GM12878 (cell line): ENCODE measurements around the gene SORCS2. TPM values are rescaled to one million over a fixed set of nuclear protein-coding genes. Genes with fewer than 3 reads are reported as not detected.

ENCODE experiments used
- ATAC-seq: fragments of 200-7000 bp; cut with Tn5 transposase; 3 replicates; pipeline ENCODE4 v1.9.1; 2020; ENCODE audit warnings: mild to moderate bottlenecking, moderate library complexity
- BruUV-seq: library from RNA; stranded (reverse); fragments of 400-500 nt; replicated peaks from 2 replicates; lab custom pipeline; 2021; lab: Mats Ljungman, UMichigan
- CTCF ChIA-PET: fragments of 300-600 bp; sonication (Branson Sonifier 250); formaldehyde crosslinking; extraction: SDS; loops from one replicate; lab custom pipeline; 2021; ENCODE audit warnings: inconsistent platforms; lab: Yijun Ruan, JAX
- POLR2A ChIA-PET: fragments of 350-600 bp; formaldehyde crosslinking; extraction: SDS; loops from one replicate; lab custom pipeline; 2021; ENCODE audit warnings: inconsistent platforms; lab: Charles Lee
- RAD21 ChIA-PET: fragments of 300-600 bp; sonication (Branson Sonifier 250); formaldehyde crosslinking; loops from one replicate; lab custom pipeline; 2023; ENCODE audit warnings: antibody characterized with exemption; ENCODE audit not compliant: unreplicated experiment; lab: Charles Lee
- SMC1A ChIA-PET: fragments of 300-600 bp; sonication (Branson Sonifier 250); formaldehyde crosslinking; loops from one replicate; lab custom pipeline; 2023; ENCODE audit not compliant: unreplicated experiment, uncharacterized antibody; lab: Charles Lee
- DNase-seq: peaks from one replicate; pipeline ENCODE4 v3.0.0-alpha.2; 2011; ENCODE audit warnings: low read depth, low spot score
- FAIRE-seq: peaks from 3 replicates; lab custom pipeline; 2011; peaks lifted over from hg19 to GRCh38; lab: Jason Lieb, UNC
- H2AFZ ChIP-seq: 2 replicates; pipeline ENCODE4 v1.6.0; 2011; ENCODE audit warnings: low read depth, low read length, control low read depth; ENCODE audit not compliant: control insufficient read depth
- H3K27ac ChIP-seq: 2 replicates; pipeline ENCODE4 v1.5.1; 2011; ENCODE audit warnings: control low read depth; ENCODE audit not compliant: control insufficient read depth, insufficient read depth
- H3K27me3 ChIP-seq, 2 experiments: replicated peaks in 1 of 2; 2 replicates each; pipeline versions ENCODE4 v1.6.0 to v1.6.1; 2011; ENCODE audit warnings: low read length in 1 of 2; ENCODE audit not compliant: control insufficient read depth in 2 of 2, insufficient read depth in 2 of 2
- H3K36me3 ChIP-seq, 2 experiments: 2 replicates each; pipeline ENCODE4 v1.5.1; 2011; ENCODE audit warnings: low read length in 1 of 2; ENCODE audit not compliant: control insufficient read depth in 2 of 2, insufficient read depth in 2 of 2
- H3K4me1 ChIP-seq: 2 replicates; pipeline ENCODE4 v1.6.1; 2011; ENCODE audit warnings: mild to moderate bottlenecking, low read length, moderate library complexity, mixed read lengths; ENCODE audit not compliant: control insufficient read depth, insufficient read depth
- H3K4me2 ChIP-seq: 2 replicates; pipeline ENCODE4 v1.6.0; 2011; ENCODE audit warnings: control low read depth; ENCODE audit not compliant: control insufficient read depth, insufficient read depth
- H3K4me3 ChIP-seq: fragments of 200-600 bp; sonication (generic); 2 replicates; pipeline ENCODE4 v1.5.1; 2016
- H3K79me2 ChIP-seq: 2 replicates; pipeline ENCODE4 v1.6.0; 2011; ENCODE audit warnings: low read length; ENCODE audit not compliant: control insufficient read depth, insufficient read depth
- H3K9ac ChIP-seq: 2 replicates; pipeline ENCODE4 v1.8.0; 2011; ENCODE audit warnings: low read length, control low read depth, mixed read lengths; ENCODE audit not compliant: control insufficient read depth, insufficient read depth
- H3K9me3 ChIP-seq: replicated peaks from 3 replicates; pipeline ENCODE4 v1.5.1; 2011; ENCODE audit warnings: mild to moderate bottlenecking, low read length; ENCODE audit not compliant: control insufficient read depth, insufficient read depth
- H4K20me1 ChIP-seq: 2 replicates; pipeline ENCODE4 v1.6.0; 2011; ENCODE audit not compliant: control insufficient read depth, insufficient read depth
- GATAD2B ChIP-seq: fragments of 450-650 bp; conservative IDR thresholded peaks from 2 replicates; pipeline ENCODE4 v1.6.1; 2017; ENCODE audit warnings: low read depth, mild to moderate bottlenecking, moderate library complexity
- LARP7 ChIP-seq: fragments of 450-650 bp; IDR thresholded peaks from 2 replicates; pipeline ENCODE4 v1.6.1; 2017; ENCODE audit warnings: mild to moderate bottlenecking
- POLR2A ChIP-seq: IDR thresholded peaks from 2 replicates; pipeline ENCODE4 v1.6.1; 2011; ENCODE audit warnings: low read depth, mild to moderate bottlenecking, low read length
- RCOR1 ChIP-seq: conservative IDR thresholded peaks from 2 replicates; pipeline ENCODE4 v1.6.1; 2012; ENCODE audit warnings: low read depth, low read length, improper control_type of control experiment
- WGBS: methylation state at CpG from one replicate; pipeline ENCODE4 v1.1.6; 2016; ENCODE audit warnings: low lambda C conversion rate; ENCODE audit not compliant: insufficient replicate concordance, insufficient coverage; ENCODE audit errors: missing lambda C conversion rate; 5-methylcytosine and 5-hydroxymethylcytosine counted together
- in situ Hi-C: fragments of 300-500 bp; cut with MboI; formaldehyde crosslinking; loops from 9 replicates; pipeline ENCODE4 v1.14.3; 2018; ENCODE audit warnings: mixed read lengths
- intact Hi-C: fragments of 100-400 bp; cut with micrococcal nuclease; formaldehyde crosslinking; loops from one replicate; pipeline ENCODE4 v1.14.2; 2022; ENCODE audit not compliant: unreplicated experiment
- polyA plus RNA-seq, 11 experiments: library from polyadenylated mRNA; depleted of rRNA in 4 of 11; unstranded in 6 of 11; stranded (reverse) in 5 of 11; fragments of >200 nt; fragmentation: Nextera tagmentation in 4 of 11; fragmentation: Illumina TruSeq in 1 of 11; extraction: Ambion mirVana in 4 of 11; extraction: Trizol in 1 of 11; gene quantifications; 1 replicate in 1 of 11; 2 replicates in 10 of 11; pipeline versions ENCODE4 v1.2.1 to v1.2.3, GENCODE V29; 2011 to 2016; ENCODE audit warnings: inconsistent platforms in 2 of 11, missing spikeins in 2 of 11, low read depth in 1 of 11
- total RNA-seq, 4 experiments: library from RNA; depleted of rRNA in 3 of 4; stranded (reverse); fragments of >200 nt in 3 of 4; fragmentation: Illumina TruSeq in 1 of 4; extraction: Trizol in 1 of 4; gene quantifications; 2 replicates each; pipeline versions ENCODE4 v1.2.1 to v1.2.3, GENCODE V29; 2013 to 2021
- TF ChIP-seq, protein P1 (sequence below): IDR thresholded peaks from 2 replicates; pipeline ENCODE4 v1.6.1; 2011; ENCODE audit warnings: borderline replicate concordance, low read depth, mild to moderate bottlenecking, moderate library complexity, low read length; ENCODE audit not compliant: insufficient read depth, poor library complexity, severe bottlenecking
- TF ChIP-seq, protein P2 (sequence below): fragments of 450-650 bp; IDR thresholded peaks from 2 replicates; pipeline ENCODE4 v1.6.1; 2016; ENCODE audit warnings: mild to moderate bottlenecking, moderate library complexity, borderline replicate concordance

Gene SORCS2
- total and polyA plus RNA-seq, 10 of the 15 experiments (the other 5 are each of a cell fraction or from before 2014, with no cell fraction given) = 0.01 to 0.15 (median 0.05) TPM; not detected in 5

DNA sequence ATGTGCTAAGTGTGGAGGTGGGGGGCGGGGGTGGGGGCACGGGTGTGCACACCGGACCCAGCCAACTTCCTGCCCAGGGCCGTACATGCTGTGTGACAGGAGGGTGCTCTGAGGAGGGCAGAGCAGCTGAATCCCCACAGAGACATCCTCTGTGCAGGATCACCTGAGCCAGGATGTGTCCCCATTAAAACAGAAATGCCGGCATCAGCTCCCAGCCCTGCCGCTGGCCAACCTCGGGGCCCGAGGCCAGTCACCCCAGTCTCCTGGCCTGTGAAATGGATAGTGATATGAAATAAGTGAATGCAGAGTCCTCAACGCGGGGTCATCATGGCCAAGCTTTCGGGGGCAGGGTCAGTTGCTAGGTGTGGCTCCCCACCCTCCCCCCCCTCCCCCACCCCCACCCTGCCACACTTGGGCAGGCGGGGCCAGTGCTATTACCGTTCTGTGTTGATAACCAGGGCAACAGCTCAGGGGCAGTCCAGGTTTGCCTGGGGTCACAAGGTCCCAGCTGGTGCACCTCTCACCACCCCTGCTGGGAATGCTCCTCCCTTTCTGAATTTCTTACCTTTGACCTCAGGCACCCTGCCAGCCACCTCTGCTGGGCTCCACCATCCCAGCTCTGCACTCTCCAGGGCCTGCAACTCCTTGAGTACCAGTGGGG is 469.6 kb downstream of the SORCS2 start:
- Histone ChIP-seq H3K9me3 (no peaks in the 10 kb centered on the region), H3K9ac (no peak overlapping the region)
- POLR2A ChIA-PET = no interaction called here
- BruUV-seq = no TSS peak
- TF ChIP-seq LARP7 (no peak), GATAD2B (no peak), RCOR1 (no peak), POLR2A (no peak)
- TF ChIP-seq, protein P1, sequence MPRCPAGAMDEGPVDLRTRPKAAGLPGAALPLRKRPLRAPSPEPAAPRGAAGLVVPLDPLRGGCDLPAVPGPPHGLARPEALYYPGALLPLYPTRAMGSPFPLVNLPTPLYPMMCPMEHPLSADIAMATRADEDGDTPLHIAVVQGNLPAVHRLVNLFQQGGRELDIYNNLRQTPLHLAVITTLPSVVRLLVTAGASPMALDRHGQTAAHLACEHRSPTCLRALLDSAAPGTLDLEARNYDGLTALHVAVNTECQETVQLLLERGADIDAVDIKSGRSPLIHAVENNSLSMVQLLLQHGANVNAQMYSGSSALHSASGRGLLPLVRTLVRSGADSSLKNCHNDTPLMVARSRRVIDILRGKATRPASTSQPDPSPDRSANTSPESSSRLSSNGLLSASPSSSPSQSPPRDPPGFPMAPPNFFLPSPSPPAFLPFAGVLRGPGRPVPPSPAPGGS = no peak
- TF ChIP-seq, protein P2, sequence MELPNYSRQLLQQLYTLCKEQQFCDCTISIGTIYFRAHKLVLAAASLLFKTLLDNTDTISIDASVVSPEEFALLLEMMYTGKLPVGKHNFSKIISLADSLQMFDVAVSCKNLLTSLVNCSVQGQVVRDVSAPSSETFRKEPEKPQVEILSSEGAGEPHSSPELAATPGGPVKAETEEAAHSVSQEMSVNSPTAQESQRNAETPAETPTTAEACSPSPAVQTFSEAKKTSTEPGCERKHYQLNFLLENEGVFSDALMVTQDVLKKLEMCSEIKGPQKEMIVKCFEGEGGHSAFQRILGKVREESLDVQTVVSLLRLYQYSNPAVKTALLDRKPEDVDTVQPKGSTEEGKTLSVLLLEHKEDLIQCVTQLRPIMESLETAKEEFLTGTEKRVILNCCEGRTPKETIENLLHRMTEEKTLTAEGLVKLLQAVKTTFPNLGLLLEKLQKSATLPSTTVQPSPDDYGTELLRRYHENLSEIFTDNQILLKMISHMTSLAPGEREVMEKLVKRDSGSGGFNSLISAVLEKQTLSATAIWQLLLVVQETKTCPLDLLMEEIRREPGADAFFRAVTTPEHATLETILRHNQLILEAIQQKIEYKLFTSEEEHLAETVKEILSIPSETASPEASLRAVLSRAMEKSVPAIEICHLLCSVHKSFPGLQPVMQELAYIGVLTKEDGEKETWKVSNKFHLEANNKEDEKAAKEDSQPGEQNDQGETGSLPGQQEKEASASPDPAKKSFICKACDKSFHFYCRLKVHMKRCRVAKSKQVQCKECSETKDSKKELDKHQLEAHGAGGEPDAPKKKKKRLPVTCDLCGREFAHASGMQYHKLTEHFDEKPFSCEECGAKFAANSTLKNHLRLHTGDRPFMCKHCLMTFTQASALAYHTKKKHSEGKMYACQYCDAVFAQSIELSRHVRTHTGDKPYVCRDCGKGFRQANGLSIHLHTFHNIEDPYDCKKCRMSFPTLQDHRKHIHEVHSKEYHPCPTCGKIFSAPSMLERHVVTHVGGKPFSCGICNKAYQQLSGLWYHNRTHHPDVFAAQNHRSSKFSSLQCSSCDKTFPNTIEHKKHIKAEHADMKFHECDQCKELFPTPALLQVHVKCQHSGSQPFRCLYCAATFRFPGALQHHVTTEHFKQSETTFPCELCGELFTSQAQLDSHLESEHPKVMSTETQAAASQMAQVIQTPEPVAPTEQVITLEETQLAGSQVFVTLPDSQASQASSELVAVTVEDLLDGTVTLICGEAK = no peak
- TF ChIP-seq, all 136 proteins: peak for 0
- in situ Hi-C loops = no loop called here
- ChIA-PET RAD21 (no interaction called here), SMC1A (no interaction called here), CTCF (interaction anchor here (0.9 kb wide), 1 partner anchor 1020 kb away, joined by 4 read pairs; no protein-coding TSS in a partner anchor)
- no peak overlapping the region for H2AFZ ChIP-seq
- no peaks in the 10 kb centered on the region for H3K79me2 ChIP-seq
- intact Hi-C loops = no loop called here
- H3K27ac ChIP-seq = no peak overlapping the region
- WGBS = 35% methylated on average over 9 of the region's 13 CpGs
- no peaks in the 10 kb centered on the region for H3K36me3 ChIP-seq
- DNase-seq (no peak), ATAC-seq (no peak), FAIRE-seq (no peak)
- no peaks in the 10 kb centered on the region for H3K27me3 ChIP-seq
- H3K4me3 ChIP-seq = no peak overlapping the region
- no peak overlapping the region for H3K4me2 ChIP-seq
- H3K4me1 ChIP-seq = no peaks in the 10 kb centered on the region
- H4K20me1 ChIP-seq = no peaks in the 10 kb centered on the region
